Cardiac muscle cell (in vitro differentiated cells and primary cell): ENCODE results near the gene DCLK1. TPM values are rescaled to one million over a fixed set of nuclear protein-coding genes. Genes with fewer than 3 reads are reported as not detected.

Source experiments
- DNase-seq, 2 donors: peaks; one replicate each; pipeline versions ENCODE4 v3.0.0 to v3.0.0-alpha.2; 2010 to 2017; ENCODE audit warnings: low read depth in 1 of 2, low spot score in 1 of 2
- H3K27ac ChIP-seq: fragments of 200-600 bp; sonication (generic); 2 replicates; pipeline ENCODE4 v1.5.1; 2016
- H3K27me3 ChIP-seq: fragments of 200-600 bp; sonication (generic); 2 replicates; pipeline ENCODE4 v1.6.0; 2016; ENCODE audit warnings: control low read depth
- H3K36me3 ChIP-seq: fragments of 200-600 bp; sonication (generic); 2 replicates; pipeline ENCODE4 v1.5.1; 2016; ENCODE audit warnings: control low read depth
- H3K4me1 ChIP-seq: fragments of 200-600 bp; sonication (generic); 2 replicates; pipeline ENCODE4 v1.8.1; 2017; ENCODE audit warnings: low read depth, mild to moderate bottlenecking, mixed run types
- H3K4me3 ChIP-seq: fragments of 200-600 bp; sonication (generic); 2 replicates; pipeline ENCODE4 v1.5.1; 2016; ENCODE audit warnings: mild to moderate bottlenecking
- H3K9me3 ChIP-seq: fragments of 200-600 bp; sonication (generic); 2 replicates; pipeline ENCODE4 v1.5.1; 2017; ENCODE audit warnings: low read depth, mild to moderate bottlenecking, control low read depth
- CTCF ChIP-seq: IDR thresholded peaks from 2 replicates; pipeline ENCODE4 v1.5.1; 2012; ENCODE audit warnings: low read depth, mild to moderate bottlenecking, low read length
- polyA plus RNA-seq: library from polyadenylated mRNA; unstranded; fragments of >200 nt; fragmentation: Nextera tagmentation; extraction: Ambion mirVana; gene quantifications from 2 replicates; pipeline ENCODE4 v1.2.1, GENCODE V29; 2016
- total RNA-seq: library from RNA; depleted of rRNA; stranded (reverse); fragments of >200 nt; gene quantifications from 2 replicates; pipeline ENCODE4 v1.2.3, GENCODE V29; 2016

DCLK1 gene
- total and polyA plus RNA-seq, 2 experiments from 2014 or later = 0.09 TPM; not detected in 1

GRCh38 chr13:35836446-35836845 lies 294.7 kb downstream of the DCLK1 start:
- no peak overlapping the region for H3K27ac ChIP-seq
- DNase-seq = no peak
- H3K27me3 ChIP-seq = no peaks in the 10 kb centered on the region
- H3K4me3 ChIP-seq = no peak overlapping the region
- no peaks in the 10 kb centered on the region for H3K9me3 ChIP-seq
- no peak for TF ChIP-seq CTCF
- H3K36me3 ChIP-seq = no peaks in the 10 kb centered on the region
- H3K4me1 ChIP-seq = no peaks in the 10 kb centered on the region

- no peak for TF ChIP-seq CTCF
- Histone ChIP-seq H3K36me3 (no peaks in the 10 kb centered on the region), H3K4me1 (no peaks in the 10 kb centered on the region), H3K27me3 (no peaks in the 10 kb centered on the region), H3K9me3 (no peaks in the 10 kb centered on the region), H3K27ac (no peak overlapping the region), H3K4me3 (no peak overlapping the region)
- no peak for DNase-seq
Observed at GRCh38 chr13:35835989-35836388, 295.2 kb downstream of the DCLK1 start.

DNA sequence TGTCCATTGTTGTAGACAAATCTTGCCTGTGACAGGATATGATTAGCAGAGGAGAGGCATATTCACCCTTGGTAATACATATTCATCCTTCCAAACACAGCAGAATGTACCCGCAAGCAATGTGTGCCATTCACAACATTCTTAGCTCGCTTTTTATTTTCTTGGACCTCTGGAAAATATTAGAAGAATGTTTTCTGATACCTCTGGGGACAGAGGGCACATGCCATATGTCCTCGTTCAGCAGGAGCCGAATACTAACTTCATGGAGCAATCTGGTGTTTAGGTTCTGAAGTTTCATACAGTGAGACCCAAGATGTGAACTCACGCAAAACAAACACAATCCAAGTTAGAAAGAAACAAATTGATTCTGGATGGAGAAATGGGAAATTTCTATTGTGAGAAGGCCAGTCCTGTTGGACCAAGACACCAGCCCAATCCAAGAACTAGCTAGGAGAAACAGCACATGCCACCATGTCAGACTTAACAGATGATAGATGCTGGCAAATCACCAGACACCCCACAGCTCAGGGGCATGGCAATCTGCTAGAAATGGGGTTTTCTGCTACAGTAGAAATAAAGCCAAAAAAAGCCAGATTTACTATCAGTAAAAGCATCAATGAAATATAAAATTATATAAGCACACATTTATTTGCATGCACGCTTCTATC lies 297.4 kb downstream of the DCLK1 start:
- no peak for TF ChIP-seq CTCF
- Histone ChIP-seq H3K4me3 (no peak overlapping the region), H3K27me3 (no peaks in the 10 kb centered on the region), H3K4me1 (no peaks in the 10 kb centered on the region), H3K9me3 (no peaks in the 10 kb centered on the region), H3K27ac (no peak overlapping the region), H3K36me3 (no peaks in the 10 kb centered on the region)
- no peak for DNase-seq

- Histone ChIP-seq H3K4me3 (no peak overlapping the region), H3K36me3 (no peaks in the 10 kb centered on the region), H3K27ac (no peak overlapping the region), H3K9me3 (no peaks in the 10 kb centered on the region), H3K4me1 (no peaks in the 10 kb centered on the region), H3K27me3 (no peaks in the 10 kb centered on the region)
- DNase-seq = no peak
- no peak for TF ChIP-seq CTCF
Observed at GRCh38 chr13:35833031-35833430, 298.2 kb downstream of the DCLK1 start.

- no peak for TF ChIP-seq CTCF
- no peaks in the 10 kb centered on the region for H3K4me1 ChIP-seq
- DNase-seq = no peak
- H3K4me3 ChIP-seq = no peak overlapping the region
- no peaks in the 10 kb centered on the region for H3K36me3 ChIP-seq
- no peaks in the 10 kb centered on the region for H3K9me3 ChIP-seq
- H3K27ac ChIP-seq = no peak overlapping the region
- no peaks in the 10 kb centered on the region for H3K27me3 ChIP-seq
Observed at GRCh38 chr13:35832551-35832950, 298.6 kb downstream of the DCLK1 start.
